UCSD-AML1 (cell line): ENCODE results near the gene ZNF280B.
"Not testable (repeated sequence)": the region's sequence is repeated elsewhere in the genome, so short reads cannot be mapped to it uniquely, and the experiment has no call there.

Experiments
- DNase-seq: peaks from one replicate; lab custom pipeline; 2025; ENCODE audit not compliant: unreplicated experiment; lab: John Stamatoyannopoulos, UW

The ZNF280B gene

DNA sequence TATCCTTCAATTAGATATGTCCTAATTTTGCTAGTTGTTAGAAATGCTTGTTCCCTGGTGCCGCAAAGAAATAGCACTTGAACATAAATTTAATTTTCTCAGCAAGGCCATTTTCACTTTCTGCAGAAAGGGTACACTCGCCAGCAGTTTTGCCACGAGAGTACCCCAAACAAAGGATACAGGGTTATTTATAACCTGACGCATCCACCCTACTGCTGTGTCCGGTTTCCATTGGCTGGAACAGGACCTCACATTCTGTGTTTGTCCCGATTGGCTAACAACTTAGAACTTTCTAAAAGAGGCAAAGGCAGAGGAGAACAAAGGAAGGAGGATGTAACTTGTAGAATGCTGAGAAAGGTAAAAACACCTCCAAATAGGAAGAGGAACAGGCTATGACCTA lies 1.4 kb upstream of the ZNF280B start:
- not testable (repeated sequence) for DNase-seq

GRCh38 chr22:22507743-22508273 lies 734 bp downstream of the ZNF280B start:
- DNase-seq: peak; percentile 50

DNA sequence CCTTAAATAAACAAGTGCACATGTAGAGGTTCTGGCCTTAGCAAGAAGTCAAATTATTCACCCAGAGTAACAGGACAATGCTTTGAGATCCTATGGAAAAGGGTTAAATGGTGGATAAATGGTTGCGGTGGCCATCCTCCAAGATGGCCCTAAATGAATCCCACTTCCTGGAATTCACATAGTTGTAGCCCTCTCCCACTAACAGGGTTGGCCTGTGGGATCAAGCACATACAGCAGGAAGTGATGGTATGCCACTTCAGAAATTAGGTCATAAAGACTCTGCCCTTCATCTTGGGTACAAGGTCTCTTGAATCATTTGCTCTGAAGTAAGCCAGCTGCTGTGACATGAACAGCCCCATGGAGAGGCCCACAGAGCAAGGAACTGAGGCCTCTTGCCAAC lies 1.8 kb downstream of the ZNF280B start:
- DNase-seq: no peak

DNA sequence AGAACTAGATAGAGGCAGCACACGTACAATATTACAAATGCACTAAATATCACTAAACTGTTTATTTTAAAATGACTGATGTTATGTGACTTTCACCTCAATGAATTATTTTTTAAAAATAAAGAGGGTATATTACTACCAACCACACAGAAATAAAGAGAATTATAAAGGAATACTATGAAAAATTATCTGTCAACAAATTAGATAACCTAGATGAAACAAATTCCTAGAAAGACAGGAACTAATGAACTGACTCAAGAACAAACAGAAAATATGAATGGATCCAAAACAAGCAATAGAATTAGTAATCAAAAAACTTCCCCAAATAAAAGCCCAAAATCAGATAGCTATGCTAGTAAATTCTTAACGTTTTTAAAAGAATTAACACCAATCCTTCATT lies 10.3 kb downstream of the ZNF280B start:
- no peak for DNase-seq

DNA sequence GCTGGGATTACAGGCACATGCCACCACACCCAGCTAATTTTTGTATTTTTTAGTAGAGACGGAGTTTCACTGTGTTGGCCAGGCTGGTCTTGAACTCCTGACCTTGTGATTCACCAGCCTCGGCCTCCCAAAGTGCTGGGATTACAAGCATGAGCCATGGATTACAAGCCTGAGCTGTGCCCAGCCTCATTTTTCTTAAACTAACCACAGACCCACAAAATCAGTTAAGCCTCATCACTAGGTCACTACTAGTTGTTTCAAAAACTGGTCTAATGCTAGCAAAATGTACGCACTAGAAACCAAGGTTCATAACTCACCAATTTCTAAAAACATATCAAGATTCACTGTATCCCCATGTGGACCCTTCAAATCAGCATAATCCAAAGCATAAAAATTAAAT lies 17.0 kb downstream of the ZNF280B start:
- not testable (repeated sequence) for DNase-seq

- DNase-seq: no peak
These were observed 19.8 kb downstream of the ZNF280B start for GRCh38 chr22:22488736-22489135.

GRCh38 chr22:22487869-22488597 lies 20.5 kb downstream of the ZNF280B start:
- no peak for DNase-seq

DNA sequence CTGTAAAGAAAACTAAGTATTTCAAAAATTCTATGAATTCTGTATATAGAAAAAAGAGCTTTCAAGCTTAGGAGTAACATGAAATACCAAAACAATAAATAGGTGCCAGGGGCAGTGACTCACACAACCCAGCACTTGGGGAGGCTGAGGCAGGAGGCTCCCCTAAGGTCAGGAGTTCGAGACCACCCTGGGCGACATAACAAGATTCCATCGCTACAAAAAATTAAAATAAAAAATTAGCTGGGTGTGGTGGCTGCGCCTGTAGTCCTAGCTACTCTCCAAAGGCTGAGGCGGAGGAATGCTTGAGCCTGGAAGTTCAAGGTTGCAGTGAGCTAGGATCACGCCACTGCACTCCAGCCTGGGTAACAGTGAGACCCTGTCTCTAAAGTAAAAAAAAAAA lies 21.5 kb downstream of the ZNF280B start:
- no peak for DNase-seq

DNA sequence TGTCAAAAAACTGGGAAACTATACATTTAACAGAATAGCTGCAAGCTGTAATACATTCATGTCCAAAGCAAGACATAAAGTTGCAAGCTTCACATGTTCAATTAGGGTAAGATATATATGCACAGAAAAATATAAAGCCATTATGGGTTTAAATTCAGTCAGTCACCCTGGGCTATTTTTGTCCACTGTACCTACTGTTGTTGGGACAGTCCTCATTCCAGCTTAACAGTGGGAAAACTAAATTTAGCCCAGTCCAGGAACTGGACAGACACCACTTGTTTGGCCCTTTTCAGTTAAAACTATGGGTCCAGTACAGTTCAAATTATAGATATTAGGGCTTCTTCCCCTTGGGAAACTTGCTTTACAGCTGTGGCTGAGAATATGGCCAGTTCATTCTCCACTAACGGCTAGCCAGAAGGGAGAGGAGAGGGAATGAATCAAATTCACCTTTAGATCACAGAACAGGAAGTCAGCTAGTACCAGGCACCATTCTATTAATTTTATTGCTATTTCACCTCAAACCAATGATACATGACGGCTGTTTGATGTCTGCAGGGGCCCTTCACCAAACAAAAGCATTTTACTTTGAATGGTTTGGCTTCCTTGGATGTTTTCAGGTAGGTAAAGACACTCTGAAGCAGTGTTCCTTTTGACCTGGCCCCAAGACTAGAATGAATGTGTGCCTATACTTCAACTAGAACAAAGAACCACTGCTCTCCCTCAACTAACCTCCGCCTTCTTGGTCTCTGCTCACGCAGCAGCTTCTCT lies 22.2 kb downstream of the ZNF280B start:
- no peak for DNase-seq

DNA sequence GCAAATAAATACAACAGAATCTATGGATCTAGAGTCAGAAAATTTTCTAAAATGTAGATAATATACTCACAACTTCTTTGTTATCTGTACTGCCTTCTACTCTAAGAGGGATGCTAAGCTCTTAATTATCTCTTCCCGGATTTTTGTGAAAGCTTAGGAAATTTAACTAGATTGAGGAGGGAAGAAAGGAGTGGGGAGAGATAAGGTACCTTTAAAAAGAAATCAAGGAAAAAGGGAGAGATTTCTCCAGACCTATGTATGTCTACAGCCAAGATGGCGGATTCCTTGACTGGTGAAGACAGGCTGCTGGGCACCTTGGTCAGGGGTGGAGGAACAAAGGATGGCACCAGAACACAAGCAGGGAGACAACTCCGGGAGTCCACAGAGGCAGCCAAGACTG lies 23.0 kb downstream of the ZNF280B start:
- no peak for DNase-seq

DNA sequence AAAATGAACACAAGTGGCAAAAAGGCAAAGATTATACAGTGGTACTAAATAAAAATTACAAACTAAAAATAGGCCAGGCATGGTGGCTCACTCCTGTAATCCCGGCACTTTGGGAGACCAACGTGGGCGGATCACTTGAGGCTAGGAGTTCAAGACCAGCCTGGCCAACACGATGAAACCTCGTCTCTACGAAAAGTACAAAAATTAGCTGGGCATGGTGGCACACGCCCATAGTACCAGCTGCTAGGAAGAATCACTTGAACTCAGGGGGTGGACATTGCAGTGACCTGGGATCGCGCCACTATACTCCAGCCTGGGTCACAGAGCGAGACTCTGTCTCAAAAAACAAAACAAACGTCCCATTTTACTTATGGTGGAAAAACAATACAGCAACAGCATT lies 24.5 kb downstream of the ZNF280B start:
- no peak for DNase-seq

DNA sequence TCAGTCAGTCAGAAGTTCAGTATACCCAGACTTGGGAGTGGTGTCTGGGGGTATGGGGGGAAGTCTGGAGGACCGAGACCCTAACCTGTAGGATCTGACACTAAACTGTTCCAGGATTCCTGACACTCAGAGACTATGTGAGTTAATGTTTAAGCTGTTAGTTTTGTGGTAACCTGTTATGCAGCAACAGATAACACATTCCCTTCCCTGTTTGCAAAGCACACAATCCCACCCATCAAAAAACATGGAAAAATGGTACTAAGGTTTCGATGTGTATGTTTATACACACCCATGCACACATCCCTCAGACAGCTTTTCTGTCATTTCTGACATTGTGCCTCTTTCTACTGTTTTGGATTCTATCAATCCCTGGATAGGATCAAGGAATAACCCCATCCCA lies 27.6 kb downstream of the ZNF280B start:
- DNase-seq: no peak

GRCh38 chr22:22479999-22480532 lies 28.5 kb downstream of the ZNF280B start:
- no peak for DNase-seq

GRCh38 chr22:22479116-22479515 lies 29.4 kb downstream of the ZNF280B start:
- no peak for DNase-seq

GRCh38 chr22:22478470-22478869 lies 30.1 kb downstream of the ZNF280B start:
- no peak for DNase-seq

GRCh38 chr22:22474733-22475132 lies 33.8 kb downstream of the ZNF280B start:
- DNase-seq: no peak

- DNase-seq: not testable (repeated sequence)
These were observed 37.4 kb downstream of the ZNF280B start for GRCh38 chr22:22471104-22471503.

GRCh38 chr22:22469527-22469926 lies 39.0 kb downstream of the ZNF280B start:
- DNase-seq: no peak

DNA sequence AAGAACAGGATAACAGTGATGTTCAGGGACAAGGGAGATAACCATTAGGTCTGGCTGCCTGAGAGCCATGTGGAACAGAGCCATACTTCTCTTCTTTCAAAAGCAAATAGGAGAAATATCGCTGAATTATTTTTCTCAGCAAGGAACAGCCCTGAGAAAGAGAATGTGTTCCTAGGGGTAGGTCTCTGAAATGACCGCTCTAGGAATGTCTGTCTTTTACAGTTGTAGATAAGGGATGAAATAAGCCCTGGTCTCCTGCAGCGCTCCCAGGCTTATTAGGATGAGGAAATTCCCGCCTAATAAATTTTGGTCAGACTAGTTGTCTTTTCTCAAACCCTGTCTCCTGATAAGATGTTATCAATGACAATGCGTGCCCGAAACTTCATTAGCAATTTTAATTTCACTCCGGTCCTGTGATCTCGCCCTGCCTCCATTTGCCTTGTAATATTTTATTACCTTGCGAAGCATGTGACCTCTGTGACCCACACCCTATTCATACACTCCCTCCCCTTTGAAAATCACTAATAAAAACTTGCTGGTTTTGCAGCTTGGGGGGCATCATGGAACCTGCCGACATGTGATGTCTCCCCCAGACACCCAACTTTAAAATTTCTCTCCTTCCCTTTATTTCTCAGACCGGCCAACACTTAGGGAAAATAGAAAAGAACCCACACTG lies 39.6 kb downstream of the ZNF280B start:
- not testable (repeated sequence) for DNase-seq

- DNase-seq: no peak
These were observed 41.4 kb downstream of the ZNF280B start for GRCh38 chr22:22467112-22467511.

- no peak for DNase-seq
These were observed 42.8 kb downstream of the ZNF280B start for GRCh38 chr22:22465782-22466181.
